D341Med (cell line): ENCODE results near the gene BATF.

ENCODE experiments used
- DNase-seq: peaks from one replicate; pipeline ENCODE4 v3.0.0; 2012; ENCODE audit warnings: low spot score

The BATF gene

GRCh38 chr14:75501080-75501479, 21.2 kb upstream of the BATF start:
- no peak for DNase-seq

GRCh38 chr14:75504411-75504810, 17.9 kb upstream of the BATF start:
- DNase-seq, result no peak

- no peak for DNase-seq
Measured at GRCh38 chr14:75506930-75507329, 15.3 kb upstream of the BATF start.

- DNase-seq, result no peak
Measured at GRCh38 chr14:75510547-75510946, 11.7 kb upstream of the BATF start.

- no peak for DNase-seq
Measured at GRCh38 chr14:75511201-75511600, 11.1 kb upstream of the BATF start.

- no peak for DNase-seq
Measured at GRCh38 chr14:75513911-75514672, 8.2 kb upstream of the BATF start.

- DNase-seq, result no peak
Measured at GRCh38 chr14:75514673-75515628, 7.3 kb upstream of the BATF start.

GRCh38 chr14:75515629-75515996, 6.7 kb upstream of the BATF start:
- DNase-seq, result no peak

- DNase-seq, result no peak
Measured at GRCh38 chr14:75518625-75519024, 3.6 kb upstream of the BATF start.

- no peak for DNase-seq
Measured at GRCh38 chr14:75519394-75519793, 2.9 kb upstream of the BATF start.

GRCh38 chr14:75519826-75520728, 2.2 kb upstream of the BATF start:
- DNase-seq, result no peak

GRCh38 chr14:75520852-75521251, 1.4 kb upstream of the BATF start:
- DNase-seq, result no peak

- no peak for DNase-seq
Measured at GRCh38 chr14:75521415-75522199, 662 bp upstream of the BATF start.

GRCh38 chr14:75522983-75523318, 682 bp downstream of the BATF start:
- no peak for DNase-seq

GRCh38 chr14:75523771-75524171, 1.5 kb downstream of the BATF start:
- DNase-seq, result no peak

GRCh38 chr14:75525969-75526368, 3.7 kb downstream of the BATF start:
- no peak for DNase-seq

- no peak for DNase-seq
Measured at GRCh38 chr14:75527449-75528163, 5.3 kb downstream of the BATF start.

GRCh38 chr14:75531256-75531655, 9.0 kb downstream of the BATF start:
- no peak for DNase-seq

- DNase-seq, result no peak
Measured at GRCh38 chr14:75531660-75532317, 9.5 kb downstream of the BATF start.
